Measurements from ENCODE around the gene GAMT.
A peak's percentile ranks its signal among the peaks of the same experiment; 100 is the strongest.

DNA sequence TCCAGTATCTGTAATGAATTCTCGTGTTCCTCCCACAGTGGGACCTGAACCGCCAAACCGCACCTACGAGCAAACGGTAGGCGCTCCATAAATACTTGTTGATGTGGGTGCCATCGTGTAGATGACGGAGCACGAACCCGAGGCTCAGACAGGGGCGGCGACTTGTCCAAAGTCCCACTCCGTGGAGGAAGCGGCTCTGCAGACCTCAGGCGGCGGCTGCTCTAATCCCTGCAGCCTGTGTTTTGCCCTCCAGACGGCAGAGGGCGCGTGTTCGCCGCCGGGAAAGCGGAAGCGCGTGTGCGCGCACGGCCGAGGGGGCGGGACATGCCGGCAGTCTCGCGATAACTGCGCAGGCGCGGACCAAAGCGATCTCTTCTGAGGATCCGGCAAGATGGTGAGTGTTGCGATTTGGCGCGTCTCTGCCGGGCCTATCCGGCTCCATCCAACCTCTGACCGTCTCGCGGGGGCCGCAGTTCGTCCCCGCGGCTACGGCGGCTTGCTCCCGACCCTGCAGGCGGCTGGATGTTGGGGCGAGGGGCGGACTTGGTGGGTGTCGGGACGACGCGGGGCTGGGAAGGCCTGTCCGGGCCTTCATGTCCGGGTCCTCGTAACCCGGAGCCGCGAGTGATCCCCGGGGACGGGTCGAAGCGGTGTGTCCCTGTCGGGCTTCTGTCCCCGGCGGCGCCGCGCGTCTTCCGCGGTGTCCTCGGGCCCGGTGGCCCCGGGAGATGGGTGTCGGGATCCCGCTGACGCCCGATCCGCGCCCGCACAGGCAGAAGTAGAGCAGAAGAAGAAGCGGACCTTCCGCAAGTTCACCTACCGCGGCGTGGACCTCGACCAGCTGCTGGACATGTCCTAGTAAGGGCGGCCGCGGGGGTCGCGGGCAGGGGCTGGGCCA, 36.9 kb upstream of the GAMT start, which contains the start of gene RPS15:
- peak; percentile 99 for TF ChIP-seq POLR2A (IDR thresholded peaks at IDR 0.05; ENCODE audit: low read depth, low read length)
- TF ChIP-seq EZH2 (IDR thresholded peaks at IDR 0.05; ENCODE audit: borderline replicate concordance, low read depth, low read length, severe bottlenecking), result no peak
- TF ChIP-seq, protein P1, sequence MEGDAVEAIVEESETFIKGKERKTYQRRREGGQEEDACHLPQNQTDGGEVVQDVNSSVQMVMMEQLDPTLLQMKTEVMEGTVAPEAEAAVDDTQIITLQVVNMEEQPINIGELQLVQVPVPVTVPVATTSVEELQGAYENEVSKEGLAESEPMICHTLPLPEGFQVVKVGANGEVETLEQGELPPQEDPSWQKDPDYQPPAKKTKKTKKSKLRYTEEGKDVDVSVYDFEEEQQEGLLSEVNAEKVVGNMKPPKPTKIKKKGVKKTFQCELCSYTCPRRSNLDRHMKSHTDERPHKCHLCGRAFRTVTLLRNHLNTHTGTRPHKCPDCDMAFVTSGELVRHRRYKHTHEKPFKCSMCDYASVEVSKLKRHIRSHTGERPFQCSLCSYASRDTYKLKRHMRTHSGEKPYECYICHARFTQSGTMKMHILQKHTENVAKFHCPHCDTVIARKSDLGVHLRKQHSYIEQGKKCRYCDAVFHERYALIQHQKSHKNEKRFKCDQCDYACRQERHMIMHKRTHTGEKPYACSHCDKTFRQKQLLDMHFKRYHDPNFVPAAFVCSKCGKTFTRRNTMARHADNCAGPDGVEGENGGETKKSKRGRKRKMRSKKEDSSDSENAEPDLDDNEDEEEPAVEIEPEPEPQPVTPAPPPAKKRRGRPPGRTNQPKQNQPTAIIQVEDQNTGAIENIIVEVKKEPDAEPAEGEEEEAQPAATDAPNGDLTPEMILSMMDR (IDR thresholded peaks at IDR 0.05; ENCODE audit: extremely low read depth in 1 of 2, insufficient read depth in 1 of 2, low read depth in 1 of 2, low read length in 2 of 2), result peak; percentile 96 to 98
- TF ChIP-seq POLR2AphosphoS5 (IDR thresholded peaks at IDR 0.05; ENCODE audit: insufficient read depth, low read depth, low read length), result peak; percentile 100
- TF ChIP-seq, protein P2, sequence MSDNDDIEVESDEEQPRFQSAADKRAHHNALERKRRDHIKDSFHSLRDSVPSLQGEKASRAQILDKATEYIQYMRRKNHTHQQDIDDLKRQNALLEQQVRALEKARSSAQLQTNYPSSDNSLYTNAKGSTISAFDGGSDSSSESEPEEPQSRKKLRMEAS (IDR thresholded peaks at IDR 0.05; ENCODE audit: insufficient read depth, insufficient read length), result peak; percentile 79
- TF ChIP-seq FOS (IDR thresholded peaks at IDR 0.05; ENCODE audit: borderline replicate concordance, insufficient read depth, low read length), result no peak
- no peak for TF ChIP-seq JUN (IDR thresholded peaks at IDR 0.05; ENCODE audit: borderline replicate concordance, insufficient read depth, insufficient read length, low read depth)
- TF ChIP-seq MYC (IDR thresholded peaks at IDR 0.05; ENCODE audit: low read depth, low read length), result peak; percentile 58
- no peak for TF ChIP-seq GATA2 (IDR thresholded peaks at IDR 0.05; ENCODE audit: insufficient read depth, insufficient read length, low read depth, low read length)
